RKO (cell line): ENCODE measurements around the gene HIF1A.
"Not testable (repeated sequence)": the region's sequence is repeated elsewhere in the genome, so short reads cannot be mapped to it uniquely, and the experiment has no call there.

Experiments
- DNase-seq: peaks from one replicate; pipeline ENCODE4 v3.0.0-alpha.2; 2016; ENCODE audit warnings: low spot score

The HIF1A gene

DNA sequence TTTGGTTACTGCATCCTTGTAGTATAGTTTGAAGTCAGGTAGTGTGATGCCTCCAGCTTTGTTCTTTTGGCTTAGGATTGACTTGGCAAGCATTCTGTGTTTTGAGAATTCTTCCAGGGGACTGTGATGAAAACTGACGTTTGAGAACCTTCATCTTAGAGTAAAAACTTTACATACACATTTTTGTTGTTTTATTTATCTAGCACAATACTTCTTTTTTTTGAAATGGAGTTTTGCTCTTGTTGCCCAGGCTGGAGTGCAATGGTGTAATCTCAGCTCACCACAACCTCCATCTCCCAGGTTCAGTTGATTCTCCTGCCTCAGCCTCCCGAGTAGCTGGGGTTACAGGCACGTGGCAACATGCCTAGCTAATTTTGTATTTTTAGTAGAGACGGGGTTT, 13.4 kb downstream of the HIF1A start:
- not testable (repeated sequence) for DNase-seq

DNA sequence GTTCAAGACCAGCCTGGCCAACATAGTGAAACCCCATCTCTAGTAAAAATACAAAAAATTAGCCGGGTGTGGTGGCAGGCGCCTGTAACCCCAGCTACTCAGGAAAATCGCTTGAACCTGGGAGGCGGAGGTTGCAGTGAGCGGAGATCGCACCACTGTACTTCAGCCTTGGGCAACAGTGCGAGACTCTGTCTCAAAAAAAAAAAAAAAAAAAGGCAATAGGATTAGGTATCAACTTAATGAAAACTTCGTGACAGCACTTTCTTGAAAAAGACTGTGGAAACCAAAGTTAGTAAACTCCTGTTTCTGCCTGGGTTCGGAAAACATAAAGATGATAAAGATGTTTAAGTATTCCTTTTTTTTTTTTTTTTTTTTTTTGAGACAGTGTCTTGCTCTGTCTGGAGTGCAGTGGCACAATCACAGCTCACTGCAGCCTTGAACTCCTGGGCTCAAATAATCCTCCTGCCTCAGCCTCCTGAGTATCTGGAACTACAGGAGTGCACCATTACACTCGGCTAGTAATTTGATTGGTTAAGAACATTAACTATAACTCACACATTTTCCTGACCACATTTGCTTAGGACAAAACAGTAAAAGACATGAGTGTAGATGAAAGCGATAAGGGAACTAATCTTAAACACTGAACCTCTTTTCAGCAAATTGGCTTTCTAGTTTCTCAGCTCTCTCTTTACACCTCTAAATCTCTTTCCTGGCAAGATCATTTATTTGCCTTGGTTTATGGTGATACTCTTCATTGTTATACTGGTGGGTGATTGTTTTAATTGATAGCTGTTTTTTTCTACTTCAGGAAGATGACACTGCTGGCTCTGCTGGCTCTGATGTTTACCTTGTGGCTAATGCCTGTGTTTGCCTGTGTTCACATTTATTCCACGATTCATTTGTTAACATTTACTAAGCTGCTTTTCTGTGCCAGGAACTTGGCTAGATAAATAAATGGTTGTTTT, 15.8 kb downstream of the HIF1A start:
- no peak for DNase-seq

DNA sequence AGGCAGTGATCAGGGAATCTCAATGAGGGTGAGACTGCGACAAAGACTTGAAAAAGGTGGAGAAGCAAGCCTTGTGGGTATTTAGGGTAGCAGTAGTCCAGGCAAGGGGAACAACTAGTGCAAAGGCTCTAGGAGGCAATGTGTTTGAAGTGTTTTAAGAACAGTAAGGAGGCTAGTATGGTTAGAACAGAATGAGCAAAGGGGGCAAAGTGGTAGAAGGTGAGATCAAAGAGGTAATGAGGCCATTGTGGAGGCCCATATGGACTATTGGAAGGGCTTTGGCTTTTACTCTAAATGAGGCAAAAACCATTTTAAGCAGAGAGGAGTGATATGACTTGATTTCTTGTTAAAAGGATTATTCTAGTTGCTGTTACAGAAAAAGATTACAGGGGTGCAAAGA, 16.8 kb downstream of the HIF1A start:
- no peak for DNase-seq

DNA sequence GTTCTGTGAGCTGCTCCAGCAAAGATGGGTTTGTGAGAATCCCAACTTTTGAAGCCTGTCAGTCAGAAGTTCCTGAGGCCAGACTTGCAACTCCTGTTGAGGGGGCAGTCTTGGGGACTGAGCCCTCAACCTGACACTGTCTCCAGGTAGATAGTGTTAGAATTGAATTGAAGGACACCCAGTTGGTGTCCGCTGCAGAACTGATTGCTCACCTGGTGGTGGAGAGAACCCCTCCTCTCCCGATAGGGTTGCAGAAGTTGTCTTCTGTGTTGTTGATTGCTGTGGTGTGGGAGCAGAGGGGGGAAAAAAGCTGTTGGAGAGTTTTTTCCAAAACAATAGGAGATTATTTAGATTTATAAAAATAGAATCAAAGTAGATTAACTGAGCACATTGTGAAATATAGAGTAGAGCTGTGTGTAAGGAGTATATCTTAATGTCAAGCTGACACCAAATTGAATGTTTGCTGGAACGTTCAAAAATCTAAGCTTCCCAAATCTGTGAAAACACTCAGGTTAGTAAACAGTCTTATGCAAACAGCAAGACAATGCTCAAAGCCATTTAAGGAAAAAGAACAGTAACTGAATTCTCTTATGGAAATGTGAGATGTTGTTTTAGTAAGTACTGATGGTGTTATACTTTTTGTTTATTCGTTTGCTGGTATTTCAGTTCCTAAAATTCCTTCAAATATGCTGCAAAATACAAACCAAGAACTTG, 18.6 kb downstream of the HIF1A start:
- DNase-seq, result no peak

DNA sequence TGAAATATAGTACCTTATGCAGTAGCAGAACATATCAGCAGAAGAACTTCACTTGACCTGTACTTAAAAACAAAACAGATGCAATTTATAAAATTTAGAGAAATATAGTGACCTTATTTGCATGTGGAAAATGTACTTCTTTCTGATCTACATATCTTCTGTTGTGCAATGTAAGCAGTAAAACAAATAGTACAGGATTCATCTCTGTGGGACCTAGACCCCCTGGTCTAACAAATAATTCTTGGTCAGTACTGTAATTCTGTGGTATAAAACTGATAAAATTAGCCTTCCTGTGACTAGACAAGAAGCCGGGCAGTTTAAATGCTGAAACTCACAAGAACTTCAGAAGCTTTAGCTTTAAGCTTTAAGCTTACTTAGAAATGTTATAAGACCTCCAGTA, 21.6 kb downstream of the HIF1A start:
- no peak for DNase-seq

DNA sequence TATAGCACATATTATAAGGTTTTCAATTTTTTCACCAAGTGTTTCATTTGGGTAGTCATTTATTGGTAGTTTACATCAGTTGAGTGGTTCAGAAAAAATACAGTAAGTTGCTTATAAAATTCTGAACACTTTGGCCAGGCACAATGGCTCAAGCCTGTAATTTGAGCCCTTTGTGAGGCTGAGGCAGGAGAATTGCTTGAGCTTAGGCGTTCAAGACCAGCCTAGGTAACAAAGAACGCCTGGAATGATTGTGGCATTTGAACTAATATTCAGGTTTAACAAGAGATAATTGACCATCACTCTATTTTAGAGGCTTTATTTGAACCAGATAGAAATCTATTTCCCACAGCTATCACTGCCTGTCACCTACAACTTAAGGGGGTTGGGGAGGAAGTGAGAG, 22.7 kb downstream of the HIF1A start:
- no peak for DNase-seq

DNA sequence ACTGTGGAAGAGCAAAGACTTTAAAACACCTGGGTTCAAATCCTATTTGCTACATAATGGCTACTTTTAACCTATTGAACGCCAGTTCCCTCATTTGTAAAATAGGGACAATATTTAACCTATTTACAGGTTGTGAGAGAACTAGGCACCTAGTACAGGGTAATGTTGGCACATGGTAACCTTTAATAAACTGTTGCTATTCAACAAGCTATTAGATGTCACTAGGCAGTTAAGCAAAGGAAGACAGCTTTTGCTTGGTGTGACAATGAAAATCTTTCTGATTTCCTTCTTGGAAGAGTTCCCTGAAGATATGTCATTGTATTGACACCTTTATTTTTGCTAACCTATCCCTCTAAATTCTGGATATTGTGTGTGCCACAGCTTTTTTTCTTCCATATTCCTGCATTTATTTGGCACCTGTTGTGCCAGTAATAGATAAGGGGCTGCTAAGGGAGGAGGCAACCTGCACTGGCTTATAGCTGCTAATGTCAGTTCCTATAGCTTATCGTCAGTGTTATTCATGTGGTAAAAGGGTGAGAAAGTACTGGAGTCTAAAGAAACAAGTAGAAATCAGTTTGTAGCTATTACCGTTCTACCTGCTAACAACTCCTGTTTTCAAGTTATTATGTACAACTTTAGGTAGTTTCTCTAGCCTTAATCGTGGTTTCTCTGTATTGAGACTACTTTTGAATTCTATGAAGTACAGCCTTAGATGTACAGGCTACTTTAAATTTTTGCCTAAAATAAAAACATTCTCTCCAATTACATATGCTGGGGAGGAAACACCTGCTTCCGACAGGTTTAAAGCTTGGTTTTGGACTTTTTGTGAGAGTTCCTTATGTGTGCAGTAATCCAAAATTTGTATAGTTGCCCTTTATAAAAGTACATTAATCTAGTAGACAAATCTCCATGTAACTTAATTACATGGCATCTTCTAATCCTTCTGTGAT, 24.3 kb downstream of the HIF1A start:
- DNase-seq, result no peak

DNA sequence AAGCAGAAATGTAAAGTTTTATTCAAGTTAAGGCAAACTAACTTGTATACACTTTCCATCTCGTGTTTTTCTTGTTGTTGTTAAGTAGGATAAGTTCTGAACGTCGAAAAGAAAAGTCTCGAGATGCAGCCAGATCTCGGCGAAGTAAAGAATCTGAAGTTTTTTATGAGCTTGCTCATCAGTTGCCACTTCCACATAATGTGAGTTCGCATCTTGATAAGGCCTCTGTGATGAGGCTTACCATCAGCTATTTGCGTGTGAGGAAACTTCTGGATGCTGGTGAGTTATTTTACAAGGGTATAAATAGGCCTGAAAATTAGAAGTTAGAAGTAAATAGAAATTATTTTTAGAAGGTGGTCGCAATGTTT, 25.0 kb downstream of the HIF1A start:
- no peak for DNase-seq

DNA sequence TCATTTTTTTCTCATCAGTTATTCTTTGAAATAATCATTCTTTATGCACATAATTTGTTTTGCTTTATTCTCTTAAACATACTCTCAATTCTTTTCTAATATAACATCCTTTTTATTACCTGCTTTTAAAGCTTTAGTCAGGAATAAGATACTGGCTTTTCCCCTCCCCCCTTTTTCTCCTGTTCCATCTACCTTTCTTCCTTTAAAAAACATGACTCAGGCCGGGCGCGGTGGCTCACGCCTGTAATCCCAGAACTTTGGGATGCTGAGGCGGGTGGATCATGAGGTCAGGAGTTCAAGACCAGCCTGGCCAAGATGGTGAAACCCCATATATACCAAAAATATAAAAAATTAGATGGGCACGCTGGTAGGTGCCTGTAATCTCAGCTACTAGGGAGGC, 25.4 kb downstream of the HIF1A start:
- DNase-seq, result no peak

DNA sequence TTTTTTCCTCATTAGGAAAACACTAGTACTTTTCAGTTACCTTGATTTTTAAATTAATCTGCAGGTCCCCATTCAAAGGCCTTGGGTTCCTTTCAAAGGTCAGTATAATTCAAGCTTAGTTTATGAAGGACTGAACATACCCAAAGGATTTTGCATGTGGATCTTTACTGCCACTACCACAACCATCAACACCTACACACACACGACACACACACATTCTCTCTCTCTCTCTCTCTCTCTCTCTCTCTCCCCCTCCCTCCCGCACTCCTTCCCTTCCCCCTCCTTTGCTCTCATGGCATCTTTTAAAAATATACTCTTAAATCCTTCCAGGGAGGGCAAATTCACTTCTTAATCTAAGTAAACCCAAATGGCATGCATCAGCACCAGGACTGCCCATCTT, 28.8 kb downstream of the HIF1A start:
- no peak for DNase-seq

DNA sequence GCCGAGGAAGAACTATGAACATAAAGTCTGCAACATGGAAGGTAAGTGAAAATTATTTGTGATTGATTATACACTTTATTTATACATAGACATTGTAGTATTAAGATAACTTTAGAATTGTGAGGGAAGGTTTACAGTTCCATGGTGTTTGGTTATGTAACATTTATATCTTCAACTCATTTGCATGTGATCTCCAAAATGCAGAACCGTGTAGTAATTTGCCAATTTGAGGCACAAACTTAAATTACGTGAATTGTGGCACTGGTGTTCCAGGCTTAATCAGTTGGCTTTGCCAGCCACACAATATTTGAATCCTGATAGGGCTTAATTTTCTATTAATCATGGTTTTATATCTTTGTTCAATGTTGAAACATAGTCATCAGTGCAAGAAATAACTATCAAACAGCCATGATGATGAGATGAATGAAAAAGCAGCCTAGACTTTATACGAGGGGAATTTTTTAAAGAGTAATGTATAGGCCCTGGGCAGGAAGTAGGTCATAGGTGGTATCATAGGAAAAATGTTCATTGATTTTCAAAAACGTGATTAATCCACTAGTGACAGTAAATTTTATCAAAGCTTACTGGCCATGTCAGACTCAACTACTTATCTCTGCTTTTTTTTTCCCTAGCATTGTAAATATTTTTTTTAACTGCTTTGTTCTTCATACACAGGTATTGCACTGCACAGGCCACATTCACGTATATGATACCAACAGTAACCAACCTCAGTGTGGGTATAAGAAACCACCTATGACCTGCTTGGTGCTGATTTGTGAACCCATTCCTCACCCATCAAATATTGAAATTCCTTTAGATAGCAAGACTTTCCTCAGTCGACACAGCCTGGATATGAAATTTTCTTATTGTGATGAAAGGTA, 31.7 kb downstream of the HIF1A start:
- no peak for DNase-seq

DNA sequence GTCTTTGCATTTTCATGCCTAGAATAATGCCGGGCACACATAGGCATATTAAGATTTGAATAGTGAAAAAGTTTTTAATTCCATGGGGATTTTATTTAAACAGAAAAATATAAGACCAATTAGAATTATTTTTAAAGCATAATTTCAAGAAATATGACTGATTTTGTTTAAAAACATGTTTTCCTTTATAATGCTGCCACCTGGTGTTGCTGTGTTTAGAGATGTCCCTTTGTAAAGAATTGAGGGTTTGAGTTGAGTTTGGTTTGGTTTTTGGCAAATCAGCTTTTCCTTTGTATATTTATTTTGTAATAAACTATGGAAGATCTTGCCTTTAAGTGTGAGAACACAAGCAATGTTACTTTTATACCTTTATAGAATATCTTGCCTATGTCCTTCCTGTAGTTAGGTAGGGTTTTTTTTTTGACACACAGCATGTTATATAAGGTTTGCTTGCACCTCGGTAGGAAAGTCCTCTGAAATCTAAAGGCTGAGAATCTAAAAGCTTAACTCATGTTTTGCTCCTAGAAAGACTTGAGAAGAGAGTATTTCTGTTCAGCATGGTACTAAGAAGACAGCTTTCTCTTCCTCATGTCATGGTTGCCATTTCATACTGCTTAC, 35.6 kb downstream of the HIF1A start:
- DNase-seq, result peak; percentile 11

DNA sequence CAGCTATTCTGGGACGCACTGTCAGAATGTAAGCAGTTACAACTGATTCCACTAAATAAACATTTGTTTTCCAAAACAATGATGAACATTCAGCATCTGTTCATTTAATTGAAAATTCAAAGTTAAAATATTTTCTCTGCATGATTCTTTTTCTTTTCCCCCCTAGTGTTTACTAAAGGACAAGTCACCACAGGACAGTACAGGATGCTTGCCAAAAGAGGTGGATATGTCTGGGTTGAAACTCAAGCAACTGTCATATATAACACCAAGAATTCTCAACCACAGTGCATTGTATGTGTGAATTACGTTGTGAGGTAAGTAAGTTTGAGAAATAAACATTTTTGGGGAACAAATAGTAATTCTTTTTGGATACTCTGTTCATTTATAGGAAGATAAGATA, 38.7 kb downstream of the HIF1A start:
- DNase-seq, result no peak

DNA sequence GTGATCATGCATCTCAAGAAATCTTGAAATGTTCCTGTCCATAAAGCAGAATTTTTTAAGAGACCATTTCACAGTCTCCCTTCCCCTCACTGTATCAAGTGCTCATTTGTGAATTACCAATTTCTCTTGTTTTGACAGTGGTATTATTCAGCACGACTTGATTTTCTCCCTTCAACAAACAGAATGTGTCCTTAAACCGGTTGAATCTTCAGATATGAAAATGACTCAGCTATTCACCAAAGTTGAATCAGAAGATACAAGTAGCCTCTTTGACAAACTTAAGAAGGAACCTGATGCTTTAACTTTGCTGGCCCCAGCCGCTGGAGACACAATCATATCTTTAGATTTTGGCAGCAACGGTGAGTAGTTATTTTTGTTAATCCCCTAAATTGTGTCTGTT, 41.4 kb downstream of the HIF1A start:
- no peak for DNase-seq

DNA sequence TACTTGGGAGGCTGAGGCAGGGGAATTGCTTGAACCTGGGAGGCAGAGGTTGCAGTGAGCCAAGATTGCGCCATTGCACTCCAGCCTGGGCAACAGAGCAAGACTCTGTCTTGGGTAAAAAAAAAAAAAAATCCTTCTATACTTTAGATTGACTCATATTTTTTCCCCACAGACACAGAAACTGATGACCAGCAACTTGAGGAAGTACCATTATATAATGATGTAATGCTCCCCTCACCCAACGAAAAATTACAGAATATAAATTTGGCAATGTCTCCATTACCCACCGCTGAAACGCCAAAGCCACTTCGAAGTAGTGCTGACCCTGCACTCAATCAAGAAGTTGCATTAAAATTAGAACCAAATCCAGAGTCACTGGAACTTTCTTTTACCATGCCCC, 42.6 kb downstream of the HIF1A start:
- no peak for DNase-seq

DNA sequence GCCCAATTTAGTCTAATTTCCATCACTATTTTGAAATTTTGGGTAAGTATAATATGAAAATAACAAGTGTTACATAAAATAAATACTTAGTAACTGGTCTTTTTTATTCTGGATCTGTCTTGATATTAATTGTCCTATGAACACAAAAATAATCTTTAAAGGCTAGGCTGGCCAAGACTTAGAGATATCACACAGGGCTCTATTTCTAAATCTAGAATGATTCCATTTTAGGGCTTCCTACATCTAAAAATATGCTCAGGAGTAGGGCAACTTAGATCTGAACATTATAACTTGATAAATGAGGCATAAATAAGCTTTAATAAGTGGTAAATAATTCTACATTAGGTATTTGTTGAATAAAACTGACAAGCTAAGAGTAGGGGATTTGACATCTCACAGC, 43.8 kb downstream of the HIF1A start:
- no peak for DNase-seq

DNA sequence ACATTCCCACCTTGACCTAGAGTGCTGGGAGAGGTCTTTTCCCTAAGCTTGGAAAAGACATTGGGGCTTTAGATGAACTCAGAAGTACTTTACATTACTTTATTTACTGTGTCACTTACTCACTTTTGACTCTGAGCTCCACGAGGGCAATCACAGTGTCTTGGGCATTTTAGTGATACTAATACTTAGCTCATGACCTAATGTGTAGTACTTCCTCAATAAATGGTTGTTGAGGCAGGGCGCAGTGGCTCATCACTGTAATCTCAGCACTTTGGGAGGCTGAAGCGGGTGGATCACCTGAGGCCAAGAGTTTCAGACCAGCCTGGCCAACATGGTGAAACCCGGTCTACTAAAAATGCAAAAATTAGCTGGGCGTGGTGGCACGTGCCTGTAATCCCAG, 47.1 kb downstream of the HIF1A start:
- DNase-seq, result no peak

DNA sequence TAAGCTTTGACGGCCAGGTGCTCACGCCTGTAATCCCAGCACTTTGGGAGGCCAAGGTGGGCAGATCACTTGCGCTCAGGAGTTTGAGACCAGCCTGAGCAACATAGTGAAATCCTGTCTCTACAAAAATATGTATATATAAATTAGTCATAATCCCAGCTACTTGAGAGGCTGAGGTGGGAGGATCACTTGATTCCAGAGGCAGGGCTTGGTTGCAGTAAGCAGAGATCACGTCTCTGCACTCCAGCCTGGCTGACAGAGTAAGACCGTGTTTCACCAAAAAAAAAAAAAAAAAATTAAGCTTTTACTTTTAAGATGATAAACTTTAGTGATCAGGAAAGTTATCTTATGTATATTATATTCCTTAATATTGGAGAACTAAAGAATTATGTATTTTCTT, 48.9 kb downstream of the HIF1A start:
- no peak for DNase-seq

DNA sequence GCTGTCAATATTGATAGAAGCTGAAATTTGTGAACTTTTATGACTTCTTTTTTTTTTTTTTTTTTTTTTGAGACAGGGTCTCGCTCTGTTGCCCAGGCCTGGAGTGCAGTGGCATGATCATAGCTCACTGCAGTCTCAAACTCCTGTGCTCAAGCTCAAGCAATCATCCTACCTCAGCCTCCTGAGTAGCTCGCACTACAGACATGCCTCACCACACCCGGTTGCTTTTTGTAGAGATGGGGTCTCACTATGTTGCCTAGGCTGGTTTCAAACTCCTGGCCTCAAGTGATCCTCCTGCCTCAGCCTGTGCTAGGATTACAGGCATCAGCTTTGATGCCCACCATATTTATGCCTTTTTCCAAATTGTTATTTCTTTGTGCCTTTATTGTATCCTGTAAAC, 51.0 kb downstream of the HIF1A start:
- DNase-seq, result not testable (repeated sequence)

DNA sequence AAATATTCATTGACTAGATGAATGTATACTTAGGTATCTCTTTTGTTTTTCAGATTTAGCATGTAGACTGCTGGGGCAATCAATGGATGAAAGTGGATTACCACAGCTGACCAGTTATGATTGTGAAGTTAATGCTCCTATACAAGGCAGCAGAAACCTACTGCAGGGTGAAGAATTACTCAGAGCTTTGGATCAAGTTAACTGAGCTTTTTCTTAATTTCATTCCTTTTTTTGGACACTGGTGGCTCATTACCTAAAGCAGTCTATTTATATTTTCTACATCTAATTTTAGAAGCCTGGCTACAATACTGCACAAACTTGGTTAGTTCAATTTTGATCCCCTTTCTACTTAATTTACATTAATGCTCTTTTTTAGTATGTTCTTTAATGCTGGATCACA, 51.6 kb downstream of the HIF1A start:
- DNase-seq, result no peak

DNA sequence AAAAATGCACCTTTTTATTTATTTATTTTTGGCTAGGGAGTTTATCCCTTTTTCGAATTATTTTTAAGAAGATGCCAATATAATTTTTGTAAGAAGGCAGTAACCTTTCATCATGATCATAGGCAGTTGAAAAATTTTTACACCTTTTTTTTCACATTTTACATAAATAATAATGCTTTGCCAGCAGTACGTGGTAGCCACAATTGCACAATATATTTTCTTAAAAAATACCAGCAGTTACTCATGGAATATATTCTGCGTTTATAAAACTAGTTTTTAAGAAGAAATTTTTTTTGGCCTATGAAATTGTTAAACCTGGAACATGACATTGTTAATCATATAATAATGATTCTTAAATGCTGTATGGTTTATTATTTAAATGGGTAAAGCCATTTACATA, 52.0 kb downstream of the HIF1A start:
- no peak for DNase-seq
